H1 (cell line): ENCODE measurements around the gene GSKIP.

Experiments used
- ASH2L ChIP-seq: fragments of 200-600, 300-600 bp; sonication (generic); IDR thresholded peaks from one replicate; pipeline ENCODE4 v1.7.1; 2017; ENCODE audit warnings: low read length
- BRCA1 ChIP-seq: IDR thresholded peaks from 2 replicates; pipeline ENCODE4 v1.6.1; 2012; ENCODE audit warnings: low read depth, low read length, improper control_type of control experiment
- CTCF ChIP-seq, 3 experiments: IDR thresholded peaks; 1 replicate in 2 of 3; 2 replicates in 1 of 3; pipeline versions ENCODE4 v1.5.1 to v1.6.1; 2011; ENCODE audit warnings: low read length in 3 of 3, mild to moderate bottlenecking in 3 of 3, inconsistent platforms in 2 of 3, low read depth in 1 of 3, moderate library complexity in 1 of 3; ENCODE audit not compliant: insufficient read depth in 1 of 3; ENCODE audit errors: control extremely low read depth in 1 of 3
- EZH2 ChIP-seq: fragments of 200-600 bp; sonication (generic); IDR thresholded peaks from 2 replicates; pipeline ENCODE4 v1.7.1; 2012; ENCODE audit warnings: low read depth, mild to moderate bottlenecking, moderate library complexity, low read length, inconsistent platforms; ENCODE audit not compliant: severe bottlenecking
- GTF2F1 ChIP-seq: IDR thresholded peaks from 2 replicates; pipeline ENCODE4 v1.6.1; 2012; ENCODE audit warnings: low read depth, low read length, improper control_type of control experiment, borderline replicate concordance
- NRF1 ChIP-seq: IDR thresholded peaks from 2 replicates; pipeline ENCODE4 v1.6.1; 2011; ENCODE audit warnings: mild to moderate bottlenecking, low read depth, low read length, improper control_type of control experiment
- POLR2A ChIP-seq, 2 experiments: IDR thresholded peaks; 1 replicate in 1 of 2; 2 replicates in 1 of 2; pipeline ENCODE4 v1.6.1; 2011; ENCODE audit warnings: low read depth in 2 of 2, low read length in 2 of 2, mild to moderate bottlenecking in 2 of 2; ENCODE audit errors: control extremely low read depth in 1 of 2
- POLR2AphosphoS5 ChIP-seq: IDR thresholded peaks from 2 replicates; pipeline ENCODE4 v1.6.1; 2011; ENCODE audit warnings: low read depth, low read length
- RAD21 ChIP-seq, 2 experiments: IDR thresholded peaks in 1 of 2; conservative IDR thresholded peaks in 1 of 2; 2 replicates each; pipeline ENCODE4 v1.6.1; 2011; ENCODE audit warnings: low read depth in 2 of 2, low read length in 2 of 2, improper control_type of control experiment in 1 of 2, inconsistent platforms in 1 of 2, mild to moderate bottlenecking in 1 of 2, moderate library complexity in 1 of 2
- RBBP5 ChIP-seq: IDR thresholded peaks from 2 replicates; pipeline ENCODE4 v1.7.1; 2012; ENCODE audit warnings: low read depth, mild to moderate bottlenecking, inconsistent platforms, low read length, moderate library complexity, borderline replicate concordance
- SIX5 ChIP-seq: IDR thresholded peaks from 2 replicates; pipeline ENCODE4 v1.6.1; 2011; ENCODE audit warnings: mild to moderate bottlenecking, low read depth, low read length
- TEAD4 ChIP-seq: IDR thresholded peaks from 2 replicates; pipeline ENCODE4 v1.6.1; 2012; ENCODE audit warnings: low read depth, low read length, inconsistent platforms, mixed read lengths
- USF2 ChIP-seq: IDR thresholded peaks from 2 replicates; pipeline ENCODE4 v1.6.1; 2011; ENCODE audit warnings: low read length, improper control_type of control experiment
- ZNF274 ChIP-seq: IDR thresholded peaks from 2 replicates; pipeline ENCODE4 v1.7.0; 2012; ENCODE audit warnings: low read length, borderline replicate concordance; ENCODE audit errors: extremely low read depth

GRCh38 chr14:96357216-96357615 lies 6.1 kb upstream of the GSKIP start:
- TF ChIP-seq CTCF (IDR thresholded peaks at IDR 0.05; ENCODE audit: control extremely low read depth in 1 of 3, insufficient read depth in 1 of 3, low read depth in 1 of 3, low read length in 3 of 3), result no peak
- TF ChIP-seq ASH2L, result no peak
- no peak for TF ChIP-seq GTF2F1
- TF ChIP-seq RBBP5, result no peak
- TF ChIP-seq POLR2AphosphoS5, result no peak
- TF ChIP-seq TEAD4, result no peak
- TF ChIP-seq ZNF274, result no peak
- TF ChIP-seq POLR2A (IDR thresholded peaks at IDR 0.05; ENCODE audit: control extremely low read depth in 1 of 2, low read depth in 2 of 2, low read length in 2 of 2), result no peak
- TF ChIP-seq USF2, result no peak
- TF ChIP-seq NRF1, result no peak
- TF ChIP-seq BRCA1, result no peak
- no peak for TF ChIP-seq SIX5
- TF ChIP-seq EZH2, result no peak
- no peak for TF ChIP-seq RAD21 (IDR thresholded peaks at IDR 0.05 in 1 of 2, conservative IDR thresholded peaks at IDR 0.05 in 1 of 2; ENCODE audit: low read depth in 2 of 2, low read length in 2 of 2)
